Glutamatergic neuron (in vitro differentiated cells): ENCODE measurements around the gene SOX2. TPM values are rescaled to one million over a fixed set of nuclear protein-coding genes. Genes with fewer than 3 reads are reported as not detected.

ENCODE experiments used
- DNase-seq: peaks from one replicate; pipeline ENCODE4 v3.0.0; 2022
- H3K27ac Mint-ChIP-seq: one replicate; pipeline ENCODE4 v1.8.0; 2020; ENCODE audit warnings: mild to moderate bottlenecking, mixed read lengths, inconsistent platforms; ENCODE audit not compliant: unreplicated experiment
- H3K27me3 Mint-ChIP-seq: one replicate; pipeline ENCODE4 v1.8.0; 2020; ENCODE audit warnings: mild to moderate bottlenecking, moderate library complexity, mixed read lengths, inconsistent platforms; ENCODE audit not compliant: unreplicated experiment
- H3K36me3 Mint-ChIP-seq: one replicate; pipeline ENCODE4 v1.8.0; 2020; ENCODE audit warnings: mild to moderate bottlenecking, mixed read lengths, inconsistent platforms; ENCODE audit not compliant: unreplicated experiment
- H3K4me1 Mint-ChIP-seq: one replicate; pipeline ENCODE4 v1.8.0; 2020; ENCODE audit warnings: mild to moderate bottlenecking, low read depth, mixed read lengths, inconsistent platforms; ENCODE audit not compliant: unreplicated experiment
- H3K4me3 Mint-ChIP-seq: one replicate; pipeline ENCODE4 v1.8.0; 2020; ENCODE audit warnings: mild to moderate bottlenecking, mixed read lengths, inconsistent platforms; ENCODE audit not compliant: unreplicated experiment
- H3K9me3 Mint-ChIP-seq: one replicate; pipeline ENCODE4 v1.8.0; 2020; ENCODE audit warnings: mild to moderate bottlenecking, moderate library complexity, mixed read lengths, inconsistent platforms; ENCODE audit not compliant: unreplicated experiment
- CTCF ChIP-seq: fragments of 200-600 bp; sonication (generic); IDR thresholded peaks from one replicate; pipeline ENCODE4 v1.5.0; 2021; ENCODE audit not compliant: partially characterized antibody, unreplicated experiment
- total RNA-seq: library from RNA; stranded (reverse); fragmentation: NEBNext Ultra II Directional; extraction: Animal tissue kit (Norgen Biotek cat#: 25700); gene quantifications from one replicate; pipeline ENCODE4 v1.2.1, GENCODE V29; 2021; ENCODE audit not compliant: unreplicated experiment

The SOX2 gene
- total RNA-seq, 1 donor from 2014 or later = 23.5 TPM

GRCh38 chr3:181690769-181691168, 21.0 kb upstream of the SOX2 start:
- DNase-seq = no peak
- Mint-ChIP-seq H3K4me1 (peaks cover 43% of the 10 kb centered on the region), H3K9me3 (peaks cover 4% of the 10 kb centered on the region), H3K4me3 (no peak overlapping the region), H3K27me3 (peaks cover 2% of the 10 kb centered on the region), H3K36me3 (no peaks in the 10 kb centered on the region), H3K27ac (peak overlapping the region; percentile 15)
- TF ChIP-seq CTCF = no peak

- DNase-seq = no peak
- H3K27me3 Mint-ChIP-seq = peaks cover 2% of the 10 kb centered on the region
- peak overlapping the region; percentile 81 for H3K27ac Mint-ChIP-seq
Measured at GRCh38 chr3:181691901-181692300, 19.8 kb upstream of the SOX2 start.

DNA sequence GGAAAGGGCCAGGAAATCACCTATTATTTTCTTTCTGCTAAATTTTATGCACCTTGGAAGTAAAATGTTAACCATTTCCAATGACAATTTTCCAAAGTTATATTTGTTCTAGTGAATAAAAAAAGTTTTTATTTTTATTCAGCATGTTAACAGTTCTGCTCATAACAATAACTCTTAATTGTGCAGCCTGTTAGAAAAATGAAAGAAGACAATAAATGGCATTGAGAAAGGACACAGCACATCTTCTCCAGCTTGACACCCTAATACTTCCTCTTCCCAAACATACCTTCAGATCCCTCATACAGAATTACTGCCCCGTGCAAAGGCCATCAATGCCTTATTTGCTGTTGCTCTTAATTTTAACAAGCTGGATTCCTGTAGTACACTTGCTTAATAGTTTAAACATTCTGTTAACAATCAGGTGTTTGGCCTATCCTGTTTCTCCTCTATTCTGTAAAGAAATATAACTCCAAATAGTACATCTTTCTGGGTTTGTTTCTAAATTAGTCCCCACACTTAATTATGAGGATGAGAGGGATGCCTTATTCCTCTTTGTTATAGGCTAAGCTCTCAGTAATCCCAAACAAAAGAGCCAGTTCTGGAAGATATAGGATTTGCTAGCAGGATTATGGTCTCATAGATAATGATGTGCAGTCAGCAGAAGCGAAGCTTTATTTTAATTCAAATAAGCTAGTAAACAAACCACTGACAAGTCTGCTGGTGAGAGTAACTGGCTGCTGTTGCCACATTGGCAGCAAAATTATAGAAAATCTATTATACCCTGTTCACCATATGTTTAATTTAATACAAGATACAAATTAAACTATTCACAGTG, 19.2 kb upstream of the SOX2 start:
- peaks cover 49% of the 10 kb centered on the region for H3K4me1 Mint-ChIP-seq

More at GRCh38 chr3:181691901-181692300, 19.8 kb upstream of the SOX2 start:
- H3K9me3 Mint-ChIP-seq = peaks cover 4% of the 10 kb centered on the region
- no peaks in the 10 kb centered on the region for H3K36me3 Mint-ChIP-seq
- H3K4me3 Mint-ChIP-seq = peak overlapping the region; percentile 12
- TF ChIP-seq CTCF = no peak
- H3K4me1 Mint-ChIP-seq = peaks cover 51% of the 10 kb centered on the region

DNA sequence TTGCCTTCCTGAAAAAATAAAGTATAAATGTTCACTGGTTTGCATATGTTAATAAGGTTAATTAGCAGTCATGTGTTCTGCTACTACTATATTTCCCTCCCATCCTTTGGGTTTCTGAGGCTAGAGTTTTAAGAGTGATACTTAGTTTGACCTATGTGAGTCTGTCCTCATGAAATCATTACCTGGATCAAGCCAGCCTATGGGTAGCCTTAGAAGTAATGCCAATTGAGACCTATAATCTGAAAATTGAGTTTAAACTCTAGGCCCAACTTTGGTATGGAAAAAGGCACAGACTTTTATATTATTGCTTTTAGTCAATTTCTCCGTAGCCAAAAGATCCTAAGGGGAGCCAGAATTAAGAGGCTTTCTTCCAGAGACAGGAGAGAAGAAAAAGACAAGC, 18.4 kb upstream of the SOX2 start:
- DNase-seq = no peak
- H3K27ac Mint-ChIP-seq = peak overlapping the region; percentile 36
- H3K27me3 Mint-ChIP-seq = peaks cover 2% of the 10 kb centered on the region
- no peaks in the 10 kb centered on the region for H3K36me3 Mint-ChIP-seq
- H3K4me1 Mint-ChIP-seq = peaks cover 43% of the 10 kb centered on the region
- peaks cover 4% of the 10 kb centered on the region for H3K9me3 Mint-ChIP-seq
- no peak overlapping the region for H3K4me3 Mint-ChIP-seq
- TF ChIP-seq CTCF = no peak

More for the DNA sequence above, 19.2 kb upstream of the SOX2 start:
- no peak for DNase-seq
- TF ChIP-seq CTCF = no peak
- peak overlapping the region; percentile 81 for H3K27ac Mint-ChIP-seq
- peak overlapping the region; percentile 4 for H3K4me3 Mint-ChIP-seq
- no peaks in the 10 kb centered on the region for H3K36me3 Mint-ChIP-seq
- peaks cover 2% of the 10 kb centered on the region for H3K27me3 Mint-ChIP-seq
- peaks cover 4% of the 10 kb centered on the region for H3K9me3 Mint-ChIP-seq

DNA sequence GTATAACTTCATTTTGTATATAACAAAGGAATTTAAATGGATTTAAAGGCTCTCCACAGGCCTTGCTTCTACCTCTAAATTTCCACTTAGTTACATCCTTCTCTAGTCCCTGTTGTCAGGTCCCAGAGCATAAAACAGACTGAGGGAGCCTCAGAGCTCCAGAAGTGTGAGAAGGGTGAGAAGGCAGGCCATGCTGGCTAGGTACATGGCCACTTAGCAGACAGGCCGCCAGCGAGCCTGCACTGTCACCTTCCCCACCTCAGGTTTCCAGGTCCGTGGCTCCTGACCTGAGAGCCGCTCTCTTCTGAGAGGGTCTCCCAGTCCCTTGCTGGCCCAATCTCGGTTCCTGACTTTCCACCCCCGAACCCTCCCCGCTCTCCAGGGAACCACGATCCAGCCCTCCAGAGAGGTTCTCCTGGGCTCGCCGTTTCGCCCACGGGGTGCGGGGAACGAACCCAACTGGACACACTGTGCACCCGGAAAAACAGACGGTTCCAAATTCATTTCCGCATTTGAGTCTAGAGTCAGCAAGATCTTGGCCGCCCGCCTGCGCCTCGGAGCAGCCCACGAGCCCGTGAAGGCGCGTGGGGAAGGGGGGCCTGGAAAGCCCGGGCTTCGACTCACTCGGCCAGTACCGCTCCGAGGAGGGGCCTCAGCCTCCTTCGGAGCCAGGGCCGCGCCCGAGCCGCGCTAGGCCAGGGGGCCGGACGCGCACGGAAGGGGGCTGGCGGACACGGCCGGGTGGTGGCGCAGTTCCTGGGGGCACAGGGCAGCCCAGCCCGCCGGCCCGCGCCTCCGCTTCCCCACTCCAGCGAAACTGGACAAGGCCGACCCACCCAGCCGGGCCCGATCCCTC, 16.7 kb upstream of the SOX2 start:
- no peaks in the 10 kb centered on the region for H3K36me3 Mint-ChIP-seq
- peak; percentile 11 for TF ChIP-seq CTCF
- H3K27ac Mint-ChIP-seq = peak overlapping the region; percentile 54
- H3K4me3 Mint-ChIP-seq = peak overlapping the region; percentile 58
- H3K9me3 Mint-ChIP-seq = peaks cover 4% of the 10 kb centered on the region
- peak; percentile 74 for DNase-seq
- H3K27me3 Mint-ChIP-seq = peaks cover 2% of the 10 kb centered on the region
- H3K4me1 Mint-ChIP-seq = peaks cover 56% of the 10 kb centered on the region
